NCI-H510A treated with DMSO at 0.1 percent for 48 hours (cell line): ENCODE measurements around the gene ZNF181.
A peak's percentile ranks its signal among the peaks of the same experiment; 100 is the strongest.

Experiments used
- DNase-seq: peaks from one replicate; lab custom pipeline; 2025; lab: John Stamatoyannopoulos, UW

ZNF181 gene

GRCh38 chr19:34759218-34759917, 25.3 kb downstream of the ZNF181 start:
- no peak for DNase-seq

GRCh38 chr19:34766386-34766785, 32.3 kb downstream of the ZNF181 start:
- DNase-seq, result no peak

- DNase-seq, result no peak
These were observed 33.9 kb downstream of the ZNF181 start for GRCh38 chr19:34767951-34768350.

- peak; percentile 76 for DNase-seq
These were observed 38.9 kb downstream of the ZNF181 start, which contains the start of gene ZNF599 for GRCh38 chr19:34772697-34773554. TSS of gene ZNF599 (minus strand) at chr19:34773215. CDS start at chr19:34772841, 374 bp downstream.

- no peak for DNase-seq
These were observed 39.5 kb downstream of the ZNF181 start for GRCh38 chr19:34773555-34773864.

GRCh38 chr19:34774857-34775256, 40.8 kb downstream of the ZNF181 start:
- no peak for DNase-seq

- no peak for DNase-seq
These were observed 44.3 kb downstream of the ZNF181 start for GRCh38 chr19:34778342-34778741.

- DNase-seq, result no peak
These were observed 45.6 kb downstream of the ZNF181 start for GRCh38 chr19:34779652-34780051.

- no peak for DNase-seq
These were observed 52.2 kb downstream of the ZNF181 start for GRCh38 chr19:34786236-34786635.

GRCh38 chr19:34787059-34787824, 53.2 kb downstream of the ZNF181 start:
- DNase-seq, result no peak

- no peak for DNase-seq
These were observed 54.0 kb downstream of the ZNF181 start for GRCh38 chr19:34788074-34788473.

GRCh38 chr19:34793565-34793964, 59.5 kb downstream of the ZNF181 start:
- no peak for DNase-seq

- DNase-seq, result no peak
These were observed 60.3 kb downstream of the ZNF181 start for GRCh38 chr19:34794066-34794960.
